Activated CD8-positive, alpha-beta memory T cell treated with anti-CD3 and anti-CD28 coated beads for 48 hours (primary cell): Measurements from ENCODE around the gene FAM98B.

ENCODE experiments used
- DNase-seq, 3 experiments: peaks; one replicate each; pipeline ENCODE4 v3.0.0-alpha.2; 2020; ENCODE audit warnings: low read depth in 2 of 3, low spot score in 2 of 3

FAM98B gene

DNA sequence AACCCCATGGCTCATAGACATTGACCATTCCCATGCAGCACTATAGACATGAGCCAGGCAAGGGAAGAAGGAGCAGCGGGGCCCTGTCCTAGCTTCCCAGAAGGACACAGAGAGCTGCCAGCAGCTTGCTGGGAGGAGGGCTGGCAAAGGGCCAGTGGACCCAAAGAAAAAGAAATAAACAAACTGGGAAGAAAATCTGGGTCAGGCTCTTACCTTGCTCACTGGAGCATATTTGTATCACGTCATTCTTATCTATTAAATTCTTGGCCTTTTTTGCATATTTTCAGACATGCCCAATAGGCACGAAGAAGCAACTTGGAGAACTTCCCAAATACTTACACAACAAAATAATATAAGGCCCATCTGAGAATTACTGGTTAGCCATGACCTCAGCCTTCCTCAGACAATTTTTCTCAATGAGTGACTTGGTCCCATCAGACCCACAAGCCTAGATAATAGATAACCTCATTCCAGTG lies 82.3 kb downstream of the FAM98B start:
- no peak for DNase-seq
